IMR-90 (cell line): ENCODE results near the gene ABHD12. TPM values are rescaled to one million over a fixed set of nuclear protein-coding genes. Genes with fewer than 3 reads are reported as not detected.

Source experiments
- ATAC-seq: fragments of 200-7000 bp; cut with Tn5 transposase; 2 replicates; pipeline ENCODE4 v1.9.1; 2020; ENCODE audit warnings: low read depth, mild to moderate bottlenecking, moderate library complexity
- BruUV-seq: library from RNA; stranded (reverse); fragments of 400-500 nt; replicated peaks from 2 replicates; lab custom pipeline; 2021; lab: Mats Ljungman, UMichigan
- CTCF ChIA-PET: fragments of 300-600 bp; formaldehyde crosslinking; extraction: SDS; loops from one replicate; lab custom pipeline; 2021; ENCODE audit warnings: antibody characterized with exemption; lab: Yijun Ruan, JAX
- POLR2A ChIA-PET: fragments of 300-600 bp; sonication (Branson Sonifier 250); formaldehyde crosslinking; loops from one replicate; lab custom pipeline; 2022; ENCODE audit warnings: antibody characterized with exemption; ENCODE audit not compliant: unreplicated experiment; lab: Charles Lee
- DNase-seq: peaks from one replicate; pipeline ENCODE4 v3.0.0; 2013
- H2AFZ ChIP-seq: replicated peaks from 2 replicates; pipeline ENCODE3; 2013; ENCODE audit warnings: low read length, mild to moderate bottlenecking; ENCODE audit not compliant: poor library complexity
- H2AK5ac ChIP-seq: 2 replicates; pipeline ENCODE4 v1.6.1; 2013; ENCODE audit warnings: low read depth, low read length, inconsistent platforms
- H2AK9ac ChIP-seq: replicated peaks from 2 replicates; pipeline ENCODE3; 2013; ENCODE audit warnings: mild to moderate bottlenecking, low read depth, low read length, moderate library complexity; ENCODE audit not compliant: poor library complexity
- H2BK120ac ChIP-seq: 2 replicates; pipeline ENCODE4 v1.6.1; 2013; ENCODE audit warnings: low read depth, low read length, inconsistent platforms
- H2BK15ac ChIP-seq: 3 replicates; pipeline ENCODE4 v1.6.1; 2013; ENCODE audit warnings: low read depth, low read length, inconsistent platforms
- H2BK20ac ChIP-seq: 2 replicates; pipeline ENCODE4 v1.6.1; 2013; ENCODE audit warnings: low read depth, mild to moderate bottlenecking, inconsistent platforms, low read length, moderate library complexity
- H2BK5ac ChIP-seq: 2 replicates; pipeline ENCODE4 v1.6.1; 2013; ENCODE audit warnings: mild to moderate bottlenecking, low read depth, low read length, inconsistent platforms; ENCODE audit not compliant: poor library complexity, severe bottlenecking
- H3K14ac ChIP-seq: replicated peaks from 2 replicates; pipeline ENCODE4 v1.6.1; 2013; ENCODE audit warnings: low read depth, low read length, inconsistent platforms
- H3K18ac ChIP-seq: 2 replicates; pipeline ENCODE4 v1.6.1; 2013; ENCODE audit warnings: low read depth, low read length, control low read depth
- H3K23ac ChIP-seq: 2 replicates; pipeline ENCODE4 v1.6.1; 2013; ENCODE audit warnings: low read depth, low read length, inconsistent platforms
- H3K27ac ChIP-seq: 2 replicates; pipeline ENCODE4 v1.5.1; 2013; ENCODE audit warnings: mild to moderate bottlenecking, control low read depth, low read length; ENCODE audit not compliant: insufficient read depth
- H3K27me3 ChIP-seq: 2 replicates; pipeline ENCODE4 v1.6.1; 2013; ENCODE audit warnings: low read length; ENCODE audit not compliant: control insufficient read depth, insufficient read depth
- H3K36me3 ChIP-seq: 2 replicates; pipeline ENCODE4 v1.6.1; 2013; ENCODE audit warnings: low read length, mixed read lengths; ENCODE audit not compliant: control insufficient read depth, insufficient read depth
- H3K4ac ChIP-seq: 2 replicates; pipeline ENCODE4 v1.6.1; 2013; ENCODE audit warnings: low read depth, low read length, inconsistent platforms
- H3K4me1 ChIP-seq: 2 replicates; pipeline ENCODE4 v1.6.1; 2013; ENCODE audit warnings: low read length, mixed read lengths; ENCODE audit not compliant: control insufficient read depth, insufficient read depth
- H3K4me2 ChIP-seq: 2 replicates; pipeline ENCODE4 v1.6.1; 2013; ENCODE audit warnings: low read depth, mild to moderate bottlenecking, control low read depth, low read length, moderate library complexity
- H3K4me3 ChIP-seq: 2 replicates; pipeline ENCODE4 v1.5.1; 2013; ENCODE audit warnings: low read depth, mild to moderate bottlenecking, control low read depth, low read length, moderate library complexity; ENCODE audit not compliant: insufficient read depth
- H3K56ac ChIP-seq: 2 replicates; pipeline ENCODE4 v1.6.1; 2013; ENCODE audit warnings: low read length, inconsistent platforms; ENCODE audit not compliant: insufficient read depth; ENCODE audit errors: extremely low read depth
- H3K79me1 ChIP-seq, 2 experiments: 2 replicates each; pipeline ENCODE4 v1.6.1; 2013; ENCODE audit warnings: low read length in 2 of 2, inconsistent platforms in 1 of 2, low read depth in 1 of 2
- H3K9ac ChIP-seq: 2 replicates; pipeline ENCODE4 v1.6.1; 2013; ENCODE audit warnings: low read depth, low read length, control low read depth
- H3K9me1 ChIP-seq: 2 replicates; pipeline ENCODE4 v1.6.1; 2013; ENCODE audit warnings: low read length, inconsistent platforms; ENCODE audit not compliant: insufficient read depth
- H3K9me3 ChIP-seq: 2 replicates; pipeline ENCODE4 v1.6.1; 2013; ENCODE audit warnings: low read length; ENCODE audit not compliant: control insufficient read depth, insufficient read depth
- H4K20me1 ChIP-seq: 2 replicates; pipeline ENCODE4 v1.6.1; 2013; ENCODE audit warnings: low read length, inconsistent platforms; ENCODE audit not compliant: insufficient read depth
- H4K5ac ChIP-seq: 2 replicates; pipeline ENCODE4 v1.6.1; 2013; ENCODE audit warnings: mild to moderate bottlenecking, low read depth, low read length, control low read depth
- H4K8ac ChIP-seq, 2 experiments: 2 replicates each; pipeline ENCODE4 v1.6.1; 2013; ENCODE audit warnings: low read depth in 2 of 2, low read length in 2 of 2, control low read depth in 1 of 2, inconsistent platforms in 1 of 2
- H4K91ac ChIP-seq: 2 replicates; pipeline ENCODE4 v1.6.1; 2013; ENCODE audit warnings: low read depth, low read length, inconsistent platforms; ENCODE audit not compliant: insufficient read depth
- CEBPB ChIP-seq: IDR thresholded peaks from 2 replicates; pipeline ENCODE4 v1.6.1; 2012; ENCODE audit warnings: low read depth, low read length, improper control_type of control experiment
- CHD1 ChIP-seq: IDR thresholded peaks from 2 replicates; pipeline ENCODE4 v1.6.1; 2012; ENCODE audit warnings: low read depth, low read length, improper control_type of control experiment
- RFX5 ChIP-seq: IDR thresholded peaks from 2 replicates; pipeline ENCODE4 v1.8.0; 2012; ENCODE audit warnings: low read depth, mild to moderate bottlenecking, low read length, moderate library complexity
- WGBS, 2 experiments: methylation state at CpG; one replicate each; pipeline versions ENCODE4 v1.1.5 to v1.1.7; 2013; ENCODE audit warnings: missing lambda C conversion rate in 2 of 2; ENCODE audit not compliant: insufficient read length in 1 of 2; ENCODE audit errors: extremely low coverage in 2 of 2; 5-methylcytosine and 5-hydroxymethylcytosine counted together
- dilution Hi-C: fragments of 300-500 bp; cut with HindIII; formaldehyde crosslinking; loops from one replicate; pipeline ENCODE4 v1.14.3; 2018; ENCODE audit warnings: low sequenced_read_pairs; ENCODE audit not compliant: unreplicated experiment
- in situ Hi-C: fragments of 300-500 bp; cut with MboI; formaldehyde crosslinking; loops from 3 replicates; pipeline ENCODE4 v1.14.3; 2019; ENCODE audit warnings: low sequenced_read_pairs, inconsistent platforms, mixed read lengths
- intact Hi-C: fragments of 100-400 bp; cut with micrococcal nuclease; formaldehyde crosslinking; loops from 2 replicates; pipeline ENCODE4 v1.10.0; 2022
- polyA plus RNA-seq, 3 experiments: library from polyadenylated mRNA; depleted of rRNA; stranded (reverse); fragments of >200 nt; gene quantifications; 2 replicates each; pipeline ENCODE4 v1.2.3, GENCODE V29; 2012; ENCODE audit warnings: low replicate concordance in 1 of 3
- total RNA-seq: library from RNA; depleted of rRNA; stranded (reverse); fragments of >200 nt; gene quantifications from 2 replicates; pipeline ENCODE4 v1.2.3, GENCODE V29; 2012

ABHD12 gene
- total and polyA plus RNA-seq, 2 of the 4 experiments (the other 2 are of a cell fraction) = 80.7 to 108 TPM

DNA sequence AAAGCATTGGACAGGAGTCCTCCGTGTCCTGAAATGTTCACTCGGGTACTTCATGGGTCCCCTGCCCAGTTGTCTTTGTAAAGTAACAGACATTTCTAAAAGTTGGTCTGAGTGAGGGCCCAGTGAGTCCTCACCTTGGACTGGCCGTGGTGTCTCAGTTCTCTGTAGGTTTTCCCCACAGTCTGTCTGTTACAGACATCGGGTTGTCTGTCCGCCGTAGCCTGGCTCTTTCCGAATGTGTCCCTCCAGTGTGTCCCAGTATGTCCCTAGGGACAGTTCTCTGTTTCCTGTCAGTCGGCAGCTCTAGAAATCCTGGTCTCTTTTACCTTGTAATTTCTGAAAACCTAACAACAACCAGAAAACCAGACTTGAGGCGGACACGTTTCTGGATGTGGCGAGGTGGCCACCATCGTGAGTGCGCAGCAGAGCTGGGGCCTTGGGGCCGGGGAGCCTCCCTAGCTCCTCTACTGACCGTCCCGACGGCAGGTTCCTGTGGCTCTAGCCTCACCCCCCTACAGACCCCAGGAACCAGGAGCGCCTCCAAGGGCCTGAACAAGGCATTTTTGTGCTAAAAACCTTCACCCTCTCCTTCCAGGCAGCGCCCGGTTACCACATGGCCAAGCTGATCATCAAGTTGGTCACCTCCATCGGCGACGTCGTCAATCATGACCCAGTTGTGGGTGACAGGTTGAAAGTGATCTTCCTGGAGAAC lies 100.6 kb downstream of the ABHD12 start:
- H3K4ac ChIP-seq = no peak overlapping the region
- no peak overlapping the region for H3K18ac ChIP-seq
- H2AFZ ChIP-seq = no peak overlapping the region
- peaks cover 0 to 18% of the 10 kb centered on the region in 2 experiments; a peak in 2 of 4 replicates for H3K79me1 ChIP-seq
- intact Hi-C loops (no loop called here), dilution Hi-C loops (no loop called here), in situ Hi-C loops (loop anchor here (10.0 kb wide), 1 partner anchor 95 kb away; the partner anchor contains the start of gene ENTPD6)
- H3K4me1 ChIP-seq = no peaks in the 10 kb centered on the region
- no peak overlapping the region for H3K56ac ChIP-seq
- no peak overlapping the region for H4K5ac ChIP-seq
- no peak overlapping the region for H3K4me3 ChIP-seq
- no peak overlapping the region for H3K23ac ChIP-seq
- no peaks in the 10 kb centered on the region; the same call in 1 of the 2 replicates for H3K9me1 ChIP-seq
- H3K14ac ChIP-seq = no peak overlapping the region
- no peak overlapping the region for H4K91ac ChIP-seq
- POLR2A ChIA-PET = no interaction called here
- H3K9me3 ChIP-seq = no peaks in the 10 kb centered on the region
- DNase-seq (no peak), ATAC-seq (no peak)
- no peak overlapping the region for H2BK5ac ChIP-seq
- H2BK15ac ChIP-seq = no peak overlapping the region
- no peak overlapping the region for H4K8ac ChIP-seq
- no peak overlapping the region for H2BK120ac ChIP-seq
- no TSS peak for BruUV-seq
- H3K27ac ChIP-seq = no peak overlapping the region
- peaks cover 61% of the 10 kb centered on the region for H3K36me3 ChIP-seq
- H2AK5ac ChIP-seq = no peak overlapping the region
- TF ChIP-seq CHD1 (no peak), CEBPB (no peak), RFX5 (no peak)
- no peak overlapping the region for H2AK9ac ChIP-seq
- H4K20me1 ChIP-seq = peaks cover 5% of the 10 kb centered on the region
- WGBS, 2 experiments = 93% methylated on average over 9 of the region's 24 CpGs; no CpG with 5 or more reads in 1 of the 2 experiments
- no peak overlapping the region for H3K9ac ChIP-seq
- CTCF ChIA-PET = no interaction called here
- H2BK20ac ChIP-seq = no peak overlapping the region
- no peak overlapping the region for H3K4me2 ChIP-seq
- H3K27me3 ChIP-seq = no peaks in the 10 kb centered on the region
